Muscle layer of colon (tissue), 2 donors: ENCODE measurements around the gene AFAP1L2.
"Not testable (repeated sequence)": the region's sequence is repeated elsewhere in the genome, so short reads cannot be mapped to it uniquely, and the experiment has no call there.

Experiments
- H3K27ac ChIP-seq: one replicate; pipeline ENCODE4 v1.7.0; 2013; ENCODE audit warnings: low read depth, mild to moderate bottlenecking, low read length, moderate library complexity
- H3K27me3 ChIP-seq, 2 donors: one replicate each; pipeline ENCODE4 v1.7.0; 2013; ENCODE audit warnings: low read length in 2 of 2, mild to moderate bottlenecking in 2 of 2; ENCODE audit not compliant: insufficient read depth in 2 of 2, control insufficient read depth in 1 of 2
- H3K36me3 ChIP-seq: one replicate; pipeline ENCODE4 v1.7.0; 2013; ENCODE audit warnings: mild to moderate bottlenecking, low read length; ENCODE audit not compliant: insufficient read depth
- H3K4me1 ChIP-seq: one replicate; pipeline ENCODE4 v1.7.0; 2013; ENCODE audit warnings: mild to moderate bottlenecking, low read length; ENCODE audit not compliant: insufficient read depth
- H3K4me3 ChIP-seq, 2 donors: one replicate each; pipeline ENCODE4 v1.7.0; 2013; ENCODE audit warnings: low read length in 2 of 2, low read depth in 1 of 2, mild to moderate bottlenecking in 1 of 2, moderate library complexity in 1 of 2
- H3K9ac ChIP-seq: one replicate; pipeline ENCODE4 v1.7.0; 2013; ENCODE audit warnings: low read length
- H3K9me3 ChIP-seq: one replicate; pipeline ENCODE4 v1.7.0; 2013; ENCODE audit warnings: mild to moderate bottlenecking, low read length
- donor health status: abdominal sarcoma.
- donor health status: Adenocarcinoma of cecum.

Gene AFAP1L2

DNA sequence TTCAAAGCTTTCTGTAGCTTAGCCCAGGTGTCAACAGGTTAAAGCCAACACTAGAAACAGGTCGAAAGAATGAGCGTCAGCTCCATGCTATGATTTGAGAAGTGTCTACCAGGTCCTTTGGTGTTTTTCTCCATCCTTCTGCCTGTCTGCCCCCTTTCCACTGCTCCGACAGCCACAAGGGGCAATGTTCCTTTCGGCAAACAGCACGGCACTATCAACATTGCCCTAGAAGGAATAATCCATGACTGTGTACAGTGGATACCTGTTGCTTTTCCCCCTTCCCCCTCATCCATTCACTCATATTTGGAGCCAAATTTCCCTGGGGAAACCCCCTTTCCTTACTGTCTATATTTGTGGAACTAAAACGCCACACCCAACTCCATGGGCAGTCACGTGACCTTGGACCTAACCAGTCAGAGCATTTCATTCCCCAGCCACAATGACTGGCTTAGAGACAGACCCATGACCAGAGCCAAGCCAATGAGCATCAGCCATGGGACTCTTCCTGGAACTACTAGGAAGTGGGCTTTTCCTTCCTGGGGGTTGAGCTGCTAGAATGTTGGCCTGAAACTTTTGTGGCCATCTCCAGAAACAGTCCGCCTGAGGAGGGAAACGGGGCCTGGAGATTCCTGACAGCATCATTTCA is 51.5 kb downstream of the AFAP1L2 start:
- Histone ChIP-seq H3K27ac (no peak overlapping the region), H3K4me3 (no peak overlapping the region), H3K4me1 (peaks cover 41% of the 10 kb centered on the region), H3K9ac (no peak overlapping the region), H3K9me3 (no peaks in the 10 kb centered on the region), H3K36me3 (no peaks in the 10 kb centered on the region), H3K27me3 (no peaks in the 10 kb centered on the region)

- H3K27ac ChIP-seq: peak overlapping the region; percentile 7
Measured at GRCh38 chr10:114350751-114351150, 53.6 kb downstream of the AFAP1L2 start.

DNA sequence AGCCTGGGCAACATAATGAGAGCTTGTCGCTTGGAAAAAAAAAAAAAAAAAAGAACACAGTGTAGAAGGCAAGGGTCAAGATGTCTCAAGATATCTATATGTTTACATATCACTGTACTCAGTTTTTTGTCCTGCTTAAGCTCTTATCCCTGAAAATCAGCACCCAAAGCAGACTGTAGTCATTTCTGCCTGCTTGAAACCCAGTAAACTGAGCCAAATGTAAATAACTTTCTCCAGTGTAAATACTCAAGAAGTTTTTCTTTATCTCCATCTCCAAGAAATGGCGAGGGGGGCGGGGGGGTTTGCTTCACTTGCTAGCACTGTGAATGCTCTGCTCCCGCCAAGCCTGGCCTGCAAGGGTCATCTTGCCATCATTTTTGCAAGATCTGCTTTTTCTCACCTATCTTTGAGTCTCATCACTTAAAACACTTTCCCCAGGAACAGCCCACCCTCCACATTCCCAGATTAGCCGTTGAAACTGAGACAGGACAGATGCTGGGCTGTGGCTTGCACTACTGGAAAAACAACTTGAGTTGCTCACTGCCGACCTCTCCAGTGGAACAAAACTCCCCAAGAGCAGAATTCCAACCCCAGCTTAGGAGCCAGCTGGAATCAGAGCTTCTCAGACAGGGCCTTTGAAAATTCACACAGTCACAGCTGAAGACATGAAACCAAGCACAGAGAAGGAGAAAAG is 54.6 kb downstream of the AFAP1L2 start:
- H3K4me1 ChIP-seq: peaks cover 27% of the 10 kb centered on the region
- H3K27me3 ChIP-seq: no peaks in the 10 kb centered on the region
- no peak overlapping the region for H3K27ac ChIP-seq
- no peaks in the 10 kb centered on the region for H3K9me3 ChIP-seq
- no peak overlapping the region for H3K4me3 ChIP-seq
- H3K9ac ChIP-seq: no peak overlapping the region
- H3K36me3 ChIP-seq: no peaks in the 10 kb centered on the region

More at GRCh38 chr10:114350751-114351150, 53.6 kb downstream of the AFAP1L2 start:
- no peaks in the 10 kb centered on the region for H3K36me3 ChIP-seq
- no peak overlapping the region for H3K9ac ChIP-seq
- H3K27me3 ChIP-seq: no peaks in the 10 kb centered on the region
- H3K4me3 ChIP-seq: no peak overlapping the region
- H3K4me1 ChIP-seq: peaks cover 27% of the 10 kb centered on the region
- H3K9me3 ChIP-seq: no peaks in the 10 kb centered on the region

DNA sequence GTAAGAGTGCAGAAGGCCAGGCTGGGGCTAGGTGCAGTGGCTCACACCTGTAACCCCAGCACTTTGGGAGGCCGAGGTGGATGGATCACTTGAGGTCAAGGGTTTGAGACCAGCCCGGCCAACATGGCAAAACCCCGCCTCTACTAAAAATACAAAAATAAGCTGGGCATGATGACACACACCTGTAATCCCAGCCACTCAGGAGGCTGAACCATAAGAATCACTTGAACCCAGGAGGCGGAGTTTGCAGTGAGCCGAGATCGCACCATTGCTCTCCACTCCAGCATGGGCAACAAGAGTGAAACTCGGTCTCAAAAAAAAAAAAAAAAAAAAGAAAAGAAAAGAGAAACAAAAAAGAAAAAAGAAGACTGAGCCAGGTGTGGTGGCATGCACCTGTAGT is 55.2 kb downstream of the AFAP1L2 start:
- H3K27ac ChIP-seq, H3K9ac ChIP-seq, H3K27me3 ChIP-seq, H3K9me3 ChIP-seq, H3K36me3 ChIP-seq, H3K4me3 ChIP-seq: not testable (repeated sequence)
- H3K4me1 ChIP-seq: peaks cover 27% of the 10 kb centered on the region

GRCh38 chr10:114347791-114348190 is 56.5 kb downstream of the AFAP1L2 start:
- no peak overlapping the region for H3K27ac ChIP-seq
- H3K36me3 ChIP-seq: no peaks in the 10 kb centered on the region
- H3K4me1 ChIP-seq: peaks cover 35% of the 10 kb centered on the region

DNA sequence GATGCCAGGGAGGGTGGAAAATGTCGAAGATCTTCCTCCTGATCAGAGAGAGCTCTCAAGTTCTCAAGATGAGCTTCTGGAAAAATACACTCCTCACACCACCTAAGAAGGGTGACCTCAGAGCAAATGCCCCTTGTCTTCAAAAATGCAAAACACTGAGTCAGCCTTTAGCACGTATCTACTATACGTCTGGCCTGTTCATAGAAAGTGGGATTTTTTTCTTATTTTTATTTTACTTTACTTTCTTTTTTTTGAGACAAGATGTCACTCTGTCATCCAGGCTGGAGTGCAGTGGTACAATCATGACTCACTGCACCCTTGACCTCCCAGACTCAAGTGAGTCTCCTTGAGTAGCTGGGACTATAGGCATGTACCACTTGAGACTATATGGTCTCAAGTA is 57.1 kb downstream of the AFAP1L2 start:
- Histone ChIP-seq H3K9me3 (no peaks in the 10 kb centered on the region), H3K4me3 (no peak overlapping the region), H3K4me1 (peaks cover 35% of the 10 kb centered on the region), H3K9ac (no peak overlapping the region), H3K36me3 (no peaks in the 10 kb centered on the region), H3K27me3 (no peaks in the 10 kb centered on the region), H3K27ac (no peak overlapping the region)

More at GRCh38 chr10:114347791-114348190, 56.5 kb downstream of the AFAP1L2 start:
- Histone ChIP-seq H3K27me3 (no peaks in the 10 kb centered on the region), H3K9ac (no peak overlapping the region), H3K4me3 (no peak overlapping the region), H3K9me3 (no peaks in the 10 kb centered on the region)

DNA sequence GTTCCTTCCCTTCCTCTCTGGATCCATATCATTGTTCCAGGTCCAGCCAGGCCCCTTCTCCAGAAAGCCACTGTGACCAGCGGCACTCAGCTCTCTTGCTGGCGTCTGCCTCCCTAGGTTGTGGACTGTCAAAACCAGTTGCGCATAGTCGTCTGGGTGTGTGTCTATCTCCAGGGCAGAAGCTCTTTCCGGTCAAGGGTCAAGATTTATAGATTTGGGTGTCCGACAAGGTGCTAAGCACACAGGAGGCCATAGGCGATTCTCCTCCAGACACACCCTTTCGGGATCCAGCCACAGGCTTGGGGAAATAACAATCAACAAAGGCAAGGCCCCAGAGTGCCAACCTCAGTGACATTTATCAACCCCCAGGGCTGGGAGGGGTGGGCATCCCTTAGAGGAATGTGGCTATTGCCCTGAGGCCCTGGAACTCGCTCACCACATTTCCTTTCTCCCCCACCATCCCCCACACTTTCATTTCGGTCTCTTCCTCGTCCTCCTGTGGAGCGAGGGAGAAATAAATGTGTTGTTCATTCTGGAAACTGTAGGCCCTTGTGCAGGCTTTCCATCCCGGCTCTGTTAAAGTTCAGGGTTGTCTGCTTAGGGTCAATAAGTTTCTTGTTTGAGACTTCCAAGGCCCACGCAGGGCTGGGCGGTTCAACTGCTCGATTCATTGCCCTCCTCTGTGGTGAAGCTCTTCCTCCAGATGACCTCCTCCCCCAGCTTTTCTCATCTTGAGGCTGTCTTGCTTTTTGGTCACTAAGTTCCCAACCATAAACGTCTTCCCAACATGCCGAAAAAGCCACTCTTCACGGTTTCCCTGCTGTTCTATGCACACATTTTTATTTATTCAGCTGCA is 57.9 kb downstream of the AFAP1L2 start:
- peaks cover 31% of the 10 kb centered on the region for H3K4me1 ChIP-seq
- H3K4me3 ChIP-seq: no peak overlapping the region
- no peaks in the 10 kb centered on the region for H3K36me3 ChIP-seq
- no peak overlapping the region for H3K27ac ChIP-seq
- H3K9me3 ChIP-seq: no peaks in the 10 kb centered on the region
- no peaks in the 10 kb centered on the region for H3K27me3 ChIP-seq
- no peak overlapping the region for H3K9ac ChIP-seq

- H3K27ac ChIP-seq: no peak overlapping the region
- H3K9ac ChIP-seq: no peak overlapping the region
- H3K4me3 ChIP-seq: no peak overlapping the region
- H3K36me3 ChIP-seq: no peaks in the 10 kb centered on the region
- H3K4me1 ChIP-seq: peaks cover 24% of the 10 kb centered on the region
- H3K27me3 ChIP-seq: no peaks in the 10 kb centered on the region
- no peaks in the 10 kb centered on the region for H3K9me3 ChIP-seq
Measured at GRCh38 chr10:114345701-114346100, 58.6 kb downstream of the AFAP1L2 start.

- Histone ChIP-seq H3K4me1 (peaks cover 8% of the 10 kb centered on the region), H3K9me3 (no peaks in the 10 kb centered on the region), H3K9ac (no peak overlapping the region), H3K36me3 (no peaks in the 10 kb centered on the region), H3K4me3 (no peak overlapping the region), H3K27ac (no peak overlapping the region), H3K27me3 (no peaks in the 10 kb centered on the region)
Measured at GRCh38 chr10:114343623-114344505, 60.4 kb downstream of the AFAP1L2 start.

- H3K27me3 ChIP-seq: no peaks in the 10 kb centered on the region
Measured at GRCh38 chr10:114342976-114343375, 61.3 kb downstream of the AFAP1L2 start.

GRCh38 chr10:114340816-114341215 is 63.5 kb downstream of the AFAP1L2 start:
- Histone ChIP-seq H3K36me3 (no peaks in the 10 kb centered on the region), H3K4me3 (no peak overlapping the region), H3K27me3 (no peaks in the 10 kb centered on the region), H3K4me1 (peaks cover 8% of the 10 kb centered on the region), H3K27ac (no peak overlapping the region), H3K9me3 (no peaks in the 10 kb centered on the region), H3K9ac (no peak overlapping the region)

More at GRCh38 chr10:114342976-114343375, 61.3 kb downstream of the AFAP1L2 start:
- Histone ChIP-seq H3K4me3 (no peak overlapping the region), H3K9me3 (no peaks in the 10 kb centered on the region), H3K27ac (no peak overlapping the region), H3K4me1 (peaks cover 8% of the 10 kb centered on the region), H3K9ac (no peak overlapping the region), H3K36me3 (no peaks in the 10 kb centered on the region)
